Measurements from ENCODE around the gene CCT7.

CCT7 gene

DNA sequence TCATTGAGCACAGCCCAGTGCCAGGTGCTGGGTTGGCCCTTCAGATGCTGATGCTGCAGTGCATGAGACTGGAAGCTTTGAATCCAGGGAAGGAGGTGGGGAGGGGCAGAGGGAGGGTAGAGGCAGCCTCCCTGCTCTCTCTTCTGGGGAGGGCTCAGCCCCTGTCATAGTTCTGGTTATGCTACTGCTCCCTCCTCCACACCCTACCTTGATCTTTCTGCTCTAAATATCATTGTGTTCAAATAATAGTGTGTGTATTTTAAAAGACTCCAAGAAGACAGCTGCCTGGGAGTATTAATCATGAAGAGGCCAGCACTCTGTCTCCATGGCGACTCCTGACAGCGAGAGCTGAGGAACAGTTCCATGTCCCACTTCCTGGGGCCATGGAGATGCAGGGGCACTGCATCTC, 63.0 kb downstream of the CCT7 start:
- no peak for DNase-seq

- DNase-seq: no peak
Measured at GRCh38 chr2:73297586-73297985, 63.5 kb downstream of the CCT7 start.

GRCh38 chr2:73300926-73301325, 66.8 kb downstream of the CCT7 start:
- no peak for DNase-seq

- no peak for DNase-seq
Measured at GRCh38 chr2:73301636-73302035, 67.5 kb downstream of the CCT7 start.
